Upper lobe of left lung (tissue), 6 donors: ENCODE data around the gene FGG. TPM values are rescaled to one million over a fixed set of nuclear protein-coding genes. Genes with fewer than 3 reads are reported as not detected.
A peak's percentile ranks its signal among the peaks of the same experiment; 100 is the strongest.

Experiments
- ATAC-seq, 2 donors: fragments of 200-7000 bp; cut with Tn5 transposase; one replicate each; pipeline ENCODE4 v1.9.1; 2022; ENCODE audit warnings: mild to moderate bottlenecking in 2 of 2, moderate library complexity in 2 of 2; ENCODE audit not compliant: low FRiP score in 2 of 2
- DNase-seq, 2 donors: peaks; one replicate each; pipeline ENCODE4 v3.0.0-alpha.2; 2019 to 2020
- H3K27ac ChIP-seq, 4 donors: fragments of 200-600 bp; sonication (generic); one replicate each; pipeline ENCODE4 v1.5.1; 2016 to 2019
- H3K27me3 ChIP-seq, 4 donors: fragments of 200-600 bp; sonication (generic); one replicate each; pipeline ENCODE4 v1.5.1; 2017 to 2019
- H3K36me3 ChIP-seq, 4 donors: fragments of 200-600 bp; sonication (generic); one replicate each; pipeline ENCODE4 v1.5.1; 2016 to 2019
- H3K4me1 ChIP-seq, 4 donors: fragments of 200-600 bp; sonication (generic); one replicate each; pipeline ENCODE4 v1.5.1; 2018 to 2019
- H3K4me3 ChIP-seq, 4 donors: fragments of 200-600 bp; sonication (generic); one replicate each; pipeline ENCODE4 v1.5.1; 2017 to 2019; ENCODE audit warnings: mild to moderate bottlenecking in 2 of 4, moderate library complexity in 1 of 4
- H3K9me3 ChIP-seq, 4 donors: fragments of 200-600 bp; sonication (generic); one replicate each; pipeline ENCODE4 v1.5.1; 2018 to 2019
- EP300 ChIP-seq, 4 donors: sonication (generic); formaldehyde crosslinking; IDR thresholded peaks; one replicate each; pipeline ENCODE4 v1.5.1; 2017; ENCODE audit warnings: antibody characterized with exemption in 4 of 4, control low read depth in 2 of 4
- POLR2A ChIP-seq, 4 donors: fragments of 450-650 bp; IDR thresholded peaks; one replicate each; pipeline ENCODE4 v1.5.1; 2016 to 2017; ENCODE audit warnings: antibody characterized with exemption in 4 of 4, mild to moderate bottlenecking in 2 of 4
- POLR2AphosphoS5 ChIP-seq, 2 donors: sonication (generic); formaldehyde crosslinking; IDR thresholded peaks; one replicate each; pipeline ENCODE4 v1.5.1; 2017; ENCODE audit warnings: antibody characterized with exemption in 2 of 2
- WGBS, 2 donors: methylation state at CpG; one replicate each; pipeline ENCODE4 v1.1.5; 2017 to 2018; 5-methylcytosine and 5-hydroxymethylcytosine counted together
- total RNA-seq, 6 donors: library from RNA; depleted of rRNA in 4 of 6; stranded (reverse); fragments of >200 nt in 4 of 6; gene quantifications; one replicate each; pipeline versions ENCODE4 v1.1.0 to v1.2.1, GENCODE V29; 2016 to 2021
- TF ChIP-seq, protein P1 (sequence below), 6 experiments: fragments of 450-650 bp in 4 of 6; fragments of 200-600 bp in 2 of 6; sonication (generic) in 2 of 6; IDR thresholded peaks; one replicate each; pipeline ENCODE4 v1.5.1; 2016 to 2019; ENCODE audit warnings: antibody characterized with exemption in 6 of 6
- donor health status: DM: no; HTN: no; CAD: no; lungs with moderate emphysema.
- donor health status: DM: no; HTN: yes; CAD: no; lungs with severe emphysema.

Gene FGG
- total RNA-seq, 6 donors from 2014 or later, result 2.6 to 255 (median 9.9) TPM; not detected in 1

DNA sequence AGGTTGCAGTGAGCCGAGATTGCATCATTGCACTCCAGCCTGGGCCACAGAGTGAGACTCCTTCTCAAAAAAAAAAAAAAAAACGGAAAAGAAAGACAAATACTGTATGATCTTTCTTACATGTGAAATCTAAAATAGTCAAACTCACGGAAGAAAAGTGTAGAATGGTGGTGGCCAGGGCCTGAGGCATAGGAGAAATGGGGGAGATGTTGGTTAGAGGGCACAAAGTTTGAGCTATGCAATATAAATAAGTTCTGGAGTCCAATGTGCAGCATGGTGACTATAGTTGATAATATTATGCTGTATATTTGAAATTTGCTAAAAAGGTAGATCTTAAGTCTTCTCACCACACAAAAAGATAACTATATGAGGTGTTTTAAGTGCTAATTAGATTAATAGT lies 20.6 kb downstream of the FGG start:
- H3K27ac ChIP-seq, result no peak overlapping the region
- H3K36me3 ChIP-seq, result no peaks in the 10 kb centered on the region
- no peaks in the 10 kb centered on the region for H3K9me3 ChIP-seq
- H3K27me3 ChIP-seq, result no peaks in the 10 kb centered on the region
- H3K4me3 ChIP-seq, result no peak overlapping the region
- ATAC-seq (no peak), DNase-seq (no peak)
- no peak for TF ChIP-seq EP300 (IDR thresholded peaks at IDR 0.05)
- TF ChIP-seq, protein P1, sequence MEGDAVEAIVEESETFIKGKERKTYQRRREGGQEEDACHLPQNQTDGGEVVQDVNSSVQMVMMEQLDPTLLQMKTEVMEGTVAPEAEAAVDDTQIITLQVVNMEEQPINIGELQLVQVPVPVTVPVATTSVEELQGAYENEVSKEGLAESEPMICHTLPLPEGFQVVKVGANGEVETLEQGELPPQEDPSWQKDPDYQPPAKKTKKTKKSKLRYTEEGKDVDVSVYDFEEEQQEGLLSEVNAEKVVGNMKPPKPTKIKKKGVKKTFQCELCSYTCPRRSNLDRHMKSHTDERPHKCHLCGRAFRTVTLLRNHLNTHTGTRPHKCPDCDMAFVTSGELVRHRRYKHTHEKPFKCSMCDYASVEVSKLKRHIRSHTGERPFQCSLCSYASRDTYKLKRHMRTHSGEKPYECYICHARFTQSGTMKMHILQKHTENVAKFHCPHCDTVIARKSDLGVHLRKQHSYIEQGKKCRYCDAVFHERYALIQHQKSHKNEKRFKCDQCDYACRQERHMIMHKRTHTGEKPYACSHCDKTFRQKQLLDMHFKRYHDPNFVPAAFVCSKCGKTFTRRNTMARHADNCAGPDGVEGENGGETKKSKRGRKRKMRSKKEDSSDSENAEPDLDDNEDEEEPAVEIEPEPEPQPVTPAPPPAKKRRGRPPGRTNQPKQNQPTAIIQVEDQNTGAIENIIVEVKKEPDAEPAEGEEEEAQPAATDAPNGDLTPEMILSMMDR (IDR thresholded peaks at IDR 0.05), result no peak
- TF ChIP-seq POLR2AphosphoS5 (IDR thresholded peaks at IDR 0.05), result no peak
- TF ChIP-seq POLR2A (IDR thresholded peaks at IDR 0.05), result no peak
- WGBS, 2 donors, result 78 to 81% methylated on average over 3 of the region's 3 CpGs
- no peaks in the 10 kb centered on the region for H3K4me1 ChIP-seq

DNA sequence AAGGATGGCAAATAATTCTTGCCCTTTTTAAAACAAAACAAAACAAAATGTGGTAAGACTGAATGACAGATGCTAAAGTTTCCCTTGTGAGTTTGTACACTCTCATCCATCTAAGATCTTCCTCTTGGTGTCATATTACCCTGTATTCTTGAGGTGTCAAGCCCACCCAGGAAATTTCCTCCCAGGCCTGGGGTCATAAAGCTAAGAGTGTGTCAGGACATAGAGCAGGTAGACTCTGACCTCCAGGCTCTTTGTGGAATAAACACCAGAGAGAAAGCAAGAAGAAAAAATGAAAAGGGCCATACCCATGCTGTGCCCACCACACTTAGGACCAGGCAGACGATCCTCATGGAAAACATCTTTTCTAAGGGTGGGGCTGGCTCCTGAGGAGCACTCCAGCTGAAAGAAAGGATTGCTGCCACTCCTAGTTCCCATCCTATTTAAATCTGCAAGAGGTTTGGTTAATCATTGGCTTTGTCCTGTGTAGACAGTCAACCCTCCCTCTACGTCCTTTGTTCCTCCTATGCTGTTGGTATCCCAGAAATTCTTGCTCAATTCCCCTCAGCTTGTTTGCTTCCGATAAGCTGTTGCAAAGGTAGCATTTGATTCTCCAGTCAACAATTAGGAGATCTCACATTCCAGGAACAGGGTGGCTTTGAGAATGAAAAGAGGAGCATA lies 22.0 kb downstream of the FGG start, which contains the start of gene FGA:
TSS of gene FGA (minus strand) at position 414 of the 678 bp plus-strand sequence. CDS start at position 359, 55 bp downstream.
- Histone ChIP-seq H3K4me1 (no peaks in the 10 kb centered on the region), H3K27me3 (no peaks in the 10 kb centered on the region), H3K4me3 (no peak within 1 kb of the TSS), H3K27ac (no peak within 1 kb of the TSS), H3K9me3 (no peaks in the 10 kb centered on the region), H3K36me3 (no peaks in the 10 kb centered on the region)
- DNase-seq, result peak in 1 of 2 donors; percentile 28
- peak in 3 of 4 donors; percentile 40 to 75 (median 68) for TF ChIP-seq EP300 (IDR thresholded peaks at IDR 0.05)
- TF ChIP-seq POLR2A (IDR thresholded peaks at IDR 0.05), result no peak
- ATAC-seq, result peak in 1 of 2 donors; percentile 41
- 52 to 61% methylated on average over 3 of the region's 3 CpGs for whole genome bisulfite sequencing, 2 donors

GRCh38 chr4:154589296-154590197 lies 22.9 kb downstream of the FGG start:
- Histone ChIP-seq H3K36me3 (no peaks in the 10 kb centered on the region), H3K4me3 (no peak overlapping the region), H3K27me3 (no peaks in the 10 kb centered on the region), H3K9me3 (no peaks in the 10 kb centered on the region), H3K4me1 (no peaks in the 10 kb centered on the region), H3K27ac (no peak overlapping the region)
- no peak for DNase-seq
- TF ChIP-seq EP300 (IDR thresholded peaks at IDR 0.05), result no peak
- TF ChIP-seq, protein P1 (IDR thresholded peaks at IDR 0.05), result no peak
- TF ChIP-seq POLR2A (IDR thresholded peaks at IDR 0.05), result no peak
- TF ChIP-seq POLR2AphosphoS5 (IDR thresholded peaks at IDR 0.05), result no peak
- ATAC-seq, result no peak
- 70 to 80% methylated on average over 7 of the region's 7 CpGs for WGBS, 2 donors

- TF ChIP-seq POLR2A (IDR thresholded peaks at IDR 0.05), result no peak
- TF ChIP-seq EP300 (IDR thresholded peaks at IDR 0.05), result no peak
- no peak for TF ChIP-seq POLR2AphosphoS5 (IDR thresholded peaks at IDR 0.05)
- TF ChIP-seq, protein P1 (IDR thresholded peaks at IDR 0.05), result no peak
- Histone ChIP-seq H3K27ac (no peak overlapping the region), H3K9me3 (no peaks in the 10 kb centered on the region), H3K36me3 (no peaks in the 10 kb centered on the region), H3K4me3 (no peak overlapping the region), H3K4me1 (no peaks in the 10 kb centered on the region), H3K27me3 (no peaks in the 10 kb centered on the region)
- no peak for ATAC-seq
- DNase-seq, result no peak
- WGBS, 2 donors, result 89 to 94% methylated on average over 2 of the region's 2 CpGs
These were observed 24.3 kb downstream of the FGG start for GRCh38 chr4:154588198-154588597.

DNA sequence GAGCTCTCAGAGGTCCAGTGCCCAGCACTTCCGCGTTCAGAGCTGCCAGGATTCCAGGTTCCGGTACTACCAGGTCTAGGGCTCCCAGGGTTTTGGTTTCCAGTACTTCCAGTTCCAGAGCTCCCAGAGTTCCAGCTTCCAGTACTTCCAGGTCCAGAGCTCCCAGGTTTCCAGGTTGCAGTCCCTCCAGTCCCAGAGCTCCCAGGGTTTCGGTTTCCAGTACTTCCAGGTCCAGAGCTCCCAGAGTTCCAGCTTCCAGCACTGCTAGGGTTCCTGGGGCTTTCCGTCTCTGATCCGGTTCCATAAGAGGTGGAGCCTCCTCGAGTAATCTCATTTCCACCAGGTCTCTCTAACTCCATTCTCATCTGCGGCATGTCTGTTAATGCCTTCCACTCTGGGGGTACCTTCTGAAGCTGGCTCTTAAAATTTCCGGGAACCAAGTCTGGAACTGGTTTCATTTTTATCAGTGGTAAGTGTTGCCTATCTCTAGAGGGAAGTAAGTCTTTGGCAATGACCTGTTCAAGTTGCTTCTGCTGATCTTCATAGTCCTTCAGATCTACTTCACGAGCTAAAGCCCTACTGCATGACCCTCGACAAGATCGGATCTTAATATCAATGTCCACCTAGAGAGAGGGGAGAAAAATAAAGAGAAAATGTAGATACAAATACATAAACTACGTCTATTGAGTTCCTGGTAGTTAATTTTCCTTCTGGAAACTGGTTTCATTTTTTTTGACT lies 26.0 kb downstream of the FGG start:
- Histone ChIP-seq H3K4me3 (no peak overlapping the region), H3K27ac (no peak overlapping the region), H3K27me3 (no peaks in the 10 kb centered on the region), H3K36me3 (no peaks in the 10 kb centered on the region), H3K4me1 (no peaks in the 10 kb centered on the region), H3K9me3 (no peaks in the 10 kb centered on the region)
- 88 to 93% methylated on average over 13 of the region's 13 CpGs for WGBS, 2 donors
- no peak for ATAC-seq
- TF ChIP-seq EP300 (IDR thresholded peaks at IDR 0.05) (no peak), POLR2AphosphoS5 (IDR thresholded peaks at IDR 0.05) (no peak), POLR2A (IDR thresholded peaks at IDR 0.05) (no peak)
- TF ChIP-seq, protein P1 (IDR thresholded peaks at IDR 0.05), result no peak
- DNase-seq, result no peak
